GM11168 (cell line): Measurements from ENCODE around the gene PARS2.
"Not testable (repeated sequence)": the region's sequence is repeated elsewhere in the genome, so short reads cannot be mapped to it uniquely, and the experiment has no call there.

Experiments used
- in situ Hi-C: fragments of 300-500 bp; cut with MboI; formaldehyde crosslinking; loops from one replicate; pipeline ENCODE4 v1.12.0; 2022; ENCODE audit warnings: low sequenced_read_pairs; ENCODE audit not compliant: unreplicated experiment

The PARS2 gene

DNA sequence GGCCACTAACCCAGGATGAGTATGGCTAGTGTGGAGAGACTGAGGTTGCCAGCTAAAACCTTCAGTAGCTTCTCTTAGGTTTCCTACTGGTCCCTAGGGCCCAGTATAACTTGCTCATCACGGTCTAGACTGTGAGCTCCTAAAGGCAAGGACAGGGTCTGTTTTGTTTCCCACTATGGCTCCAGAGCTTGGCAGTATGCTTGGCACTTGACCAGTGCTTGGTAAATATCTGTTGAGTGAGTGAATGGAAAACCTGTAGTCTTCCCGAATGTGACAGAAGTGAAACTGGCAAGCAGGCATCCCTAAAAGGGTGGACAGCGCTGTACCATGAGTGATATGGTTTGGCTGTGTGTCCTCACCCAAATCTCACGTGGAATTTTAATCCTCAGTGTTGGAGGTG, 13.1 kb upstream of the PARS2 start:
- in situ Hi-C loops, result no loop called here

- in situ Hi-C loops, result no loop called here
Observed at GRCh38 chr1:54777011-54777410, 12.7 kb upstream of the PARS2 start.

GRCh38 chr1:54775828-54776721, 11.8 kb upstream of the PARS2 start:
- in situ Hi-C loops, result not testable (repeated sequence)

GRCh38 chr1:54774820-54775498, 10.6 kb upstream of the PARS2 start:
- in situ Hi-C loops, result no loop called here

DNA sequence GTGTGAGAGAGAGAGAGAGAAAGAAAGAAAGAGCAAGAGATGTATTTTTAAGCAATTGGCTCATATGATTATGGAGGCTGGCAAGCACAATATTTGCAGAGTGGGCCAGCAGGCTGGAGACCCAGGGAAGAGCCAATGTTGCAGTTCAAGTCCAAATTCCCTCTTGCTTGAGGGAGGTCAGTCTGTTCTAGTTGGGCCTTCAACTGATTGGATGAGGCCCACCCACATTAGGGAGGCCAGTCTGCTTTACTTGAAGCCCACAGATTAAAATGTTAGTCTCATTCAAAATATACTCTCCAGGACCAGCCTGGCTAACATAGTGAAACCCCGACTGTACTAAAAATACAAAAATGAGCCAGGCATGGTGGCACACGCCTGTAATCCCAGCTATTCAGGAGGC, 8.6 kb upstream of the PARS2 start:
- in situ Hi-C loops, result no loop called here

DNA sequence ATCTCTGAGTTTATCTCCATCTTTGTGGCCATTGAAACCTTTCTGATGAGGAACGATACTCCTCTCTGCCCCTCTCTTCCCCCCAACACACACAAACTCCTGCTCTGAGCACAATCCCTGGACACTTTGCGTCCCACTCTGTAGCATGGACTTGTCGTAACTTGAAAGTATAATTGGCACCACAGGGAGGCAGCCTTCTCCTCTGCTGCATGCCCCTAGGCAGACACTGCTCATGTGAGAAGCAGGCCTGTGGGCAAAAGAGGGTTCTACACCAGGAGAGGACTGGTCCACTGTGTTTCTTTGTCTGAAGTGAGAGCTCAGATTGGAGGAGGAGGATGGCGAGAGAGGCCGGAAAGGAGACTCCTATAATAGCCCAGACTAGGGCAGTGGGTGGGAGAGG, 3.8 kb upstream of the PARS2 start:
- in situ Hi-C loops, result no loop called here

- in situ Hi-C loops, result no loop called here
Observed at GRCh38 chr1:54767526-54767925, 3.2 kb upstream of the PARS2 start.

DNA sequence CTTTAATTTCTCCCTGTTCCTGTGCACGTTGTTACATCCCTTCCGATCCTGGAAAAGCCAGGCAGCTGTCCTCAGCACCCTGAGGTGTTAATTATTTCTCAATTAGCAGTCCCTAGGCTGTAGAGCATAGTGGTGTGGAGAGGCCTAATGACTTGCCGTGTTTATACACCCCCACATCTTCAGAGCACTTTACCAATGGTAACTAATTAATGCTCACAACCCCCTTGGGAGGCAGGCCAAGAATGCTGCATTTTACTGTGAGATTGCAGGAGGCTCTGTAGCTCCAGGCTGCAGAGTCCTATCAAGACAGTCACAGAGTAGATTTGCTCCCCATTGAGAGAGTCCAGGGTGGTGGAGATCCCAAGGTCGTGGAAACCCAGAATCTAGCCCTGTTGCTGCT, 2.4 kb upstream of the PARS2 start:
- in situ Hi-C loops, result no loop called here

GRCh38 chr1:54764922-54765561, 719 bp upstream of the PARS2 start:
- in situ Hi-C loops, result no loop called here

DNA sequence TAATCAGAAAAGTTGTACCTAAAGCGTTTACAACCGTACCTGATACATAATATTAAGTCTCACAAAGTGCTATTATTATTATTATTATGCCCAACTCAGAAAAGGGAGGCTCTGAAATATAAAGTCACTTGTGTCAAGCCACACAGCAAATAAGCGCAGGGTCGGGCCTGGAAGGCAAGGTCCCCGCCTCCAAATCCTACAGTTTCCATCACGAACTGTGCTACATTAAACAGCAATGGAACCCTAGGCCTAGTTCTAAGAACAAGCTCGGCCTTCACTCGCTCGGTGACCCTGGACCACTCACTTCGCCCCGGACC, 549 bp downstream of the PARS2 start:
- in situ Hi-C loops, result no loop called here

DNA sequence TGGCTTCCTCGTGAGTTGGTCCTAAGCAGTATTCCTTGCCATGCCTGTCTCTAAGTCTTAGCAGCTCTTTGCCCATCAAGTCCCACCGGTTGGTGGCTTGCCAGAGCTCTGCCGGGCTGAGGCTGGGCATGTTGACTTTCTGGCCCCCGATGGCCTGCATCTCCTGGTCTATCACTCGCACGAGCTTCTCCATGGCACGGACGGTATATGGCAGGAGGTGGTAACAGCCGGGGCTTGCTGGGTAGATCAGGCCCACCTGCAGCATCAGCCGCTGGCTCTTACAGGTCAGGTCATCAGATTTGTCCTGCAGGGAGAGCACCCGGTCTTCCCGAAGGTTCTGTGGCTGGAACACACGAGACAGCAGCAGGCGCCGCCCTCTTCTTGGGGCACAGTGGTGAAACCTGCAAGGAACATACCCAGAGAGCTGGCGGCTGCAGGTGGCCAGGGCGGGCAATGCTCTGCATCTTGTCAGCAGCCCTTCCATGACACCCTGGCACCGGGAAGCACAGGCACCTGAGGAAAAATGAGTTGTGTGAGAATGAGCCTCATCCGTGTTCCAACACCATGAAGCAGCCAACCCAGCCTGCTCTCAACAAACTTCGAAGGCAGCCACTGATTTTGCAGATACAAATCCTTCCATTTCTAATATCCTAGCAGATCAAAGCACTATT, 5.5 kb downstream of the PARS2 start:
- in situ Hi-C loops, result no loop called here

DNA sequence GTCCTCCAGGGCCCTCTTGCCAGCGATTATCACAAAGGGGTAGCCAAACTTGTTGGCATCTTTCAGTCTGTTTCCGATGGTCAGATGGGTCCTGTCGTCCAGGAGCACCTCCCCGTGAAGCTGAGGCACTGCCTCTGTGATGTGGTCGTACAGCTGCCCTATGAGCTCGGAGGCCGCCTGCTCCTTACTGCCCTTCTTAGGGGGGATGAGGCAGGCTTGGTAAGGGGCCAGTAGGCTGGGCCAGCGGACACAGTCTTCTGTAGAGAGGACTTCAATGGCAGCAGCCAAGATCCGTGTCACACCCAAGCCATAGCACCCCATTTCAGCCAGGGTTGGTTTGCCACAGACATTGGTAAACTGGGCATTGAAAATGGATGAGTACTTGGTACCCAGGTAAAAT, 6.5 kb downstream of the PARS2 start:
- in situ Hi-C loops, result no loop called here

GRCh38 chr1:54754486-54755285, 9.6 kb downstream of the PARS2 start:
- in situ Hi-C loops, result no loop called here

- in situ Hi-C loops, result no loop called here
Observed at GRCh38 chr1:54754045-54754444, 10.3 kb downstream of the PARS2 start.

GRCh38 chr1:54751426-54751825, 12.9 kb downstream of the PARS2 start:
- in situ Hi-C loops, result no loop called here

- in situ Hi-C loops, result no loop called here
Observed at GRCh38 chr1:54750596-54750995, 13.7 kb downstream of the PARS2 start.

DNA sequence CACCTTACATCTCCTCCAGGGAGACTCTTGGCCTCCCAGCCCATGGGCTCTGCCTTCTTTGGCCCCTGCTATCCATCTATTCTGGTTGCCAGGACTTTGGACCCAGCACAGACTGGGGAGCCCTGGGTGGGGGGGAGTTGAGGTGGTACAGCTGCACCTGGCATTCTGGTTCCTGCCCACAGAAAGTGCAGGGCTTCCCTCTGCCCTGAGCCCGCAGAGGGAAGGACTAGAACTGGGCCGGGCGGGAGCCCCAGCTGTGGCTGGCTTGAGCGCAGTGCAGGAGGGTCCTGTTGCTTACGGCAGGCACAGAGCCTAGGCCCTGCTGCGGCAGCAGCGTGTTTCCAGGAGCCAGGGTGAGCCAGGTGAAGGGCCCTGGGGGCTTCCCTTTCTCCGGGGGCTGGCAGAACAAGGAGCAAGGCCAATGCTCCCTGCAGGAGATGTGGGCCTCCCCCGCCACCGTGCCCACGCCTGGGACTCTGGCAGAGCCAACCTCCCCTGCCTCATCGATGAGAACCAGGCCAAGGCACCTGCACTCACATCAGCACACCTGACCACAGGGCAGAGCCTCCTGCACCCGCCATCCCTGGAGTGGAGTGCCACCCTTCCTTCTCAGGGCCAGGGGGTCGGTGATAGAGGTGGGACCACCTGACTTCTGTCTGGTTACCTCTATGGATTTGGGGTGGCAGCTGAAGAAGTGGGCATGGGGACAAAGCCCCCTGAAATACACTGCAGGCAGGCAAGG, 16.1 kb downstream of the PARS2 start:
- in situ Hi-C loops, result no loop called here

DNA sequence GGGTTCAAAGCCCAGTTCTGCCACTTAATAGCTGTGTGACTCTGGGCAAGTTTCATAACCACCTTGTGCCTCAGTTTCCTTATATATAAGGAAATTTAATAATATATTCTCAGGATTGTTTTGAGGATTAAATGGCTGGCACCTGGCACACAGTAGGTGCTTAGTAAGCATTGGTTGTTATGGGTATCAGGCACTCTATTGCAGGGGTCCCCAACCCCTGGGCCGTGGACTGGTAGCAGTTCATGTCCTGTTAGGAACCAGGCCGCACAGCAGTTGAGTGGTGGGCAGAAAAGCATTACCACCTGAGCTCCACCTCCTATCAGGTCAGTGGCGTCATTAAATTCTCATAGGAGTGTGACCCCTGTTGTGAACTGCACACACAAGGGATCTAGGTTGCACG, 18.5 kb downstream of the PARS2 start:
- in situ Hi-C loops, result no loop called here

DNA sequence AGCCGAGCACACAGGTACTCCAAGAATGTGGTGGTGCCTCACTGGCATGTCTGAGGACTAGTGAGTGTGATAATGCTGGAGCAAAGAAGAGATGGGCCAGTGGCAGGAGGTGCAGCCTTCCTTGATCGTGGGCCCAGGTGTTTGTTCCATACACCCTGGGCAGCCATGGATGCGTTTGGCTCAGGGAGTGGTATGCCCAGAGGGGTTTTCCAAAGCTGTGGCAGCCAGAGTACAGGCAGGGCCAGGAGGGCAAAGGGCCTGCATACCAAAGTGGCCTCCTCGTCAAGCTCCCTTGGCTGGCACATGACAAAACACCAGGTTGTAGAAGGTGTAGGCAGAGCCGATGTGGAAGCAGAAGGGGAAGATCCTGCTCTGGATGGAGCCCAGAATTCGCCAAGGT, 19.0 kb downstream of the PARS2 start:
- in situ Hi-C loops, result no loop called here
